GM21423 (cell line): ENCODE data around the gene FRRS1.
"Not testable (repeated sequence)": the region's sequence is repeated elsewhere in the genome, so short reads cannot be mapped to it uniquely, and the experiment has no call there.

Source experiments
- ATAC-seq: cut with Tn5 transposase; IDR thresholded peaks from one replicate; pipeline ENCODE4 v1.9.1; 2021; ENCODE audit warnings: mild to moderate bottlenecking, moderate library complexity; ENCODE audit not compliant: unreplicated experiment

The FRRS1 gene, protein sequence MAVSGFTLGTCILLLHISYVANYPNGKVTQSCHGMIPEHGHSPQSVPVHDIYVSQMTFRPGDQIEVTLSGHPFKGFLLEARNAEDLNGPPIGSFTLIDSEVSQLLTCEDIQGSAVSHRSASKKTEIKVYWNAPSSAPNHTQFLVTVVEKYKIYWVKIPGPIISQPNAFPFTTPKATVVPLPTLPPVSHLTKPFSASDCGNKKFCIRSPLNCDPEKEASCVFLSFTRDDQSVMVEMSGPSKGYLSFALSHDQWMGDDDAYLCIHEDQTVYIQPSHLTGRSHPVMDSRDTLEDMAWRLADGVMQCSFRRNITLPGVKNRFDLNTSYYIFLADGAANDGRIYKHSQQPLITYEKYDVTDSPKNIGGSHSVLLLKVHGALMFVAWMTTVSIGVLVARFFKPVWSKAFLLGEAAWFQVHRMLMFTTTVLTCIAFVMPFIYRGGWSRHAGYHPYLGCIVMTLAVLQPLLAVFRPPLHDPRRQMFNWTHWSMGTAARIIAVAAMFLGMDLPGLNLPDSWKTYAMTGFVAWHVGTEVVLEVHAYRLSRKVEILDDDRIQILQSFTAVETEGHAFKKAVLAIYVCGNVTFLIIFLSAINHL

DNA sequence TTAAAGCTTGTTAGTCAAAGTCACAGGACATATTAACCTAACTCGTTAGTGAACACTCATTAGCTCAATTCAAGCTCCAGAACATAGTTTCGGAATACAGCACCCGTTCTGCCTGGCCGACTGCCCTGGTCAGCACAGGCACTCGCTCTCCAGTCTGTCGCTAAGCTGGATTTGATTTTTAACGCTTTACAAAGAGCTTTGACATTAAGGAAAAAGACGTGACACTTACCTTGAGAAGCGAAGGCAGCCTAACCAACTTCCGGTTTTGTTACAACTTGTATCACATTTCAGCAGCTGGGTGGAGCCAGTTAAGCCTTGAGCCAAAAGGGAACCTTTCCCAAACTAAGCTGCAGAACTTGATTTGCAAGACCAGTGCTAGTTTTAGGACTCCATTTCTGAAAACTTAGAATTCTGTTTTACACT, at the start of gene FRRS1:
FRRS1 (minus strand) TSS at position 258 of the 423 bp plus-strand sequence. CDS start 17,867 bp downstream, outside the sequence.
- ATAC-seq = peak; percentile 93

- ATAC-seq = no peak
Measured at GRCh38 chr1:99814373-99814900, 48.0 kb upstream of the FRRS1 start.

GRCh38 chr1:99811747-99812146, 45.3 kb upstream of the FRRS1 start:
- ATAC-seq = no peak

DNA sequence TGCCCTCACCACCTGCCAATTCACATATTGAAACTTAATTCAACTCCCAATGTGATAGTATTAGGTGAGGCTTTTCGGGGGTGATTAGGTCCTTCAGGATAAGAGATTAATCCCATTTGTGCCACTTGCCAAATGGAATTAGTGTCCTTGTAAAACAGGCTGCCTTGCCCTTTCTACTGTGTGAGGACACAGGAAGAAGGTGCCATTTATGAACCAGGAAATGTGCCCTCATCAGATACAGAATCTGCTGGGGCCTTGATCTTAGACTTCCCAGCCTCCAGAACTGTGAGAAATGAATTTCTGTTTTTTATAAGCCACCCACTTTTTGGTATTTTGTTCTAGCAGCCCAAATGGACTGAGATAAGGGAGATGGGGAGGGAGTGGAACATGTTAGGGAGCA, 44.6 kb upstream of the FRRS1 start:
- ATAC-seq = no peak

DNA sequence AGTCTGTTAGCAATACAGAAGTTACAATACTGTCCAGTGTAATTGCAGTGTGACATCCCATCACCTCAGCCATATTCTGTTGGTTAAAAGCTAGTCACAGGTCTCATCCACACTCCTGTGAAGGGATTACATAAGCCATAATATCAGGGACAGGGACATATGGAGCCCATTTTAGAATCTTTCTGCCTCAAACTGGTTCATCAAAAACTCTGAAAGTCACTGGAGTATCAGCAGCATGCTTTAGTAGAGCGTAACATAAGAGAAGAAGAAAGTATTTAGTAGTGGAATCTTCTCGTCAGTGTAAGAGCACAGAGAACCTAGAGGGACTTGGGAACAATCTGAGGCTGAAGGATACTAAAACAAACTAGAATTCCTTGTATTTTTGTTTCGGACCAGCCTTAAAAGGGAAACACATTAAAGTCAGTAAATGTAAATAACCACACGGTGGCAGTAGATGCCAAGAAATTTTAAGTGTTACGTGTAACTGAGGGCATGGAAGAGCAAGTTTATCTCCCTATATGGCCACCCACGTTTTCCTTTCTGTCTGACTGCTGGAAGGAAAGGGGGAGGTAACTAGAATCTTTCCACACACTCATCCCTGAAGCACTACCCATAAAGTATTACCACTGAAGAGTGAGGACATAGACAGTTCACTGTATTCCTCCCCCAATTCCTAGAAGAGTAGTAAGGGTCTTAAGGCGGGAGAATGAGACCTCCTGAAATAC, 42.1 kb upstream of the FRRS1 start:
- ATAC-seq = peak; percentile 85

GRCh38 chr1:99806882-99807281, 40.4 kb upstream of the FRRS1 start:
- ATAC-seq = no peak

DNA sequence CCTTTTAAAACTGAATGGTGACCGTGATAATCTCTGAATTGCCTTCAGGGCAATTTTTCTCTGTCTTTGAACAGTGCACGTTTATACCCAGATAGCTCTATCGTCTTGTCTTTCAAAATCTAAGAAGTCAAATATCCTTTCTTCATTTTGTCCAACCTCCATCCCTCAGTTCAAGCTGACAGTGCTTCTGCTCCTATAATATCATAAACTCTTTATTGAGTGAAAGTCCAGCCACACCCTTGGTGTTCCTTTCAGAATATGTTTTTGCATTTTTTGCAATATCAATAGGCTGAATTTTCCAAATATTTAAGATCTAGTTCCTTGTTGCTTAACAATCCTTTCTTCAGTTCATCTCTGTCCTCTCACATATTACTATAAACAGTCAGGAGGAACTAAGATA, 35.1 kb upstream of the FRRS1 start:
- ATAC-seq = no peak

DNA sequence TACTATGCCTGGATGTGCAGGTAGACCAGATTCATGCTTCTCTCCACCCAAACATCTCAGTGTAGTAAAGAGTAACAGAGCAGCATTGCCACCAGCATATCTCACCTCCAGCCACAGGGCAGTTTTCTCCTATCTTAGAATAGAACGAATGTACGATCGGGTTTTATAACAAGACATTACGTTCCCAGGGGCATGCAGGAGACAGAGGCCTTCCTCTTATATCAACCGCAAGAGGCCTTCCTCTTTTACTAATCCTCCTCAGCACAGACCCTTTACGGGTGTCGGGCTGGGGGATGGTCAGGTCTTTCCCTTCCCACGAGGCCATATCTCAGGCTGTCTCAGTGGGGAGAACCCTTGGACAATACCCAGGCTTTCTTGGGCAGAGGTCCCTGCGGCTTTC, 27.4 kb upstream of the FRRS1 start:
- ATAC-seq = not testable (repeated sequence)

DNA sequence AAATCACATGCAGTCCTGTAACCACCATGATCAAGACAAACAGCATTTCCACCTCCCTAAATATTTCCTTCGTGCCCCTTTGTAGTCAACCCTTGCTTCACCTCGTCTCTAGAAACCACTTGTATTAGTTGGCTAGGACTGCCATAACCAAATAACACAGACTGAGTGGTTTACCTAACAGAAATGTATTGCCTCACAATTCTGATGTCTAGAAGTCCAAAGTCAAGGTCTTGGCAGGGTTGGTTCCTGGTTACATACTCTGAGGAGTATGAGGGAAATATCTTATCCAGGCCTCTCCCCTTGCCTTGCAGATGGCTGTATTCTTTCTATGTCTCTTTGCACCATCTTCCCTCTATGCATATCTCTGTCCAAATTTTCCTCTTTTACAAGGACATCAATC, 23.3 kb upstream of the FRRS1 start:
- no peak for ATAC-seq

DNA sequence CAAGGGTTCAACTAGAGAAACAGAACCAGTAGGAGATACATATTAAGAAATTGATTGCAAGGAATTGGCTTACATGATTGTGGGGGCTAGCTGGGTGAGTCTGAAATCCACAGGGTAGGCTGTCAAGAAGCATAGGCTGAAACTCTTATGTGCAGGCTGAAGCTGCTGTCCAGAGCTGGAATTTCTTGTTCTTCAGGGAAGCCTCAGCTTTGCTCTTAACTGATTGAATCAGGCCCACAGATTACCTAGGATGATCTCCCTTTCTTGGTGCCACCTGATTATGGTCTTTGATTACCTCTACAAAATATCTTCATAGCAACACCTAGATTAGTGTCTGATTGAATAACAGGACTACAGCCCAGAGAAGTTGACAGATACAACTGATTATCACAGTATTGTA, 22.5 kb upstream of the FRRS1 start:
- no peak for ATAC-seq

DNA sequence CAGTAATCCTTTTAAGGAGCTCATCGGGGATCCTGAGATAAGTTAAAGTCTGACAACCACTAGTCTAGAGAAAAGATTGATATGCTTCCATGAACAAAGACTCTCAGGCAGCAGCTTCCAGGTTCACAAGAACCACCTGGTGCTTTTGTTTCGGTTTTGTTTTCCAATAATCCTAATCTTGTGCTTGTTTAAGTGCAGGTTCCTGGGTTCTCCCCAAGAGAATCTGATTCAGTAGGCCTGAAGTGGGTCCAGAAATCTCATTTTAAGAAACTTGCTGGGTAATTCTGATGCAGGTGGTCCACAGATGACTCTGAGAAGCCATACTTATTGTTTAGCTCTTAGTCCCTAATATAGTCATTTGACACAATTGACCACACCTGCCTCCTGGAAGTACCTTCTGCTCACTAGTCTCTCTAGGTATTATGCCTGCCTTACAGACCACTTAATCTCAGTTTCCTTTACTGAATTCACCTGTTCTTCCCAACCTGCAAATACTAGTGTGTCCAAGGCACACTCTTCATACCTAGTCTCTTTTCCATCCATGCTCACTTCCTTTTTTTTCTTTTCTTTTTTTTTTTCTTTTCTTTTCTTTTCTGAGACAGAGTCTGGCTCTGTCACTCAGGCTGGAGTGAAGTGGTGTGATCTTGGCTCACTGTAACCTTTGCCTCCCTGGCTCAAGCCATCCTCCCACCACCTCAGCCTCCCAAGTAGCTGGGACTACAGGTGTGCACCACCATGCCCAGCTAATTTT, 20.5 kb upstream of the FRRS1 start:
- peak; percentile 77 for ATAC-seq

GRCh38 chr1:99784809-99785255, 18.4 kb upstream of the FRRS1 start:
- ATAC-seq = no peak

DNA sequence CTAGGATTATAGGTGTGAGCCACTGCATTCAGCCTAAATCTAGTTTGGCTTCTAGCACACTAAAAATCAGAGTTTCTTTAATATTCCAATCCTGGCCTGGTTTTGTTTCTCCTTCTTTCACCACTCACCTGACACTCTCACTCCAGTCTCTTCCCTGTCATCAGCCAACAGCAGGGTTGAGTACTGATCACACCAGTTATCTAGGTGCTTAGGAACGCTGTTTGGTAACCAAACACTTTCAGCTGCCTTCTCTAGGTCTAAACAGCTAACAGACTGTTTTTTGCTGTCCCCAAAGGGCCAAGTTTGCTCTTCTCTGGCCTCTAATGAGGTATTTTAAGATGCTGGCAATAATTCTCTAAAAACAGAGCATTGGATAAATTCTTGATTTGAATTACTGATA, 17.7 kb upstream of the FRRS1 start:
- ATAC-seq = no peak

GRCh38 chr1:99782920-99783319, 16.5 kb upstream of the FRRS1 start:
- no peak for ATAC-seq

DNA sequence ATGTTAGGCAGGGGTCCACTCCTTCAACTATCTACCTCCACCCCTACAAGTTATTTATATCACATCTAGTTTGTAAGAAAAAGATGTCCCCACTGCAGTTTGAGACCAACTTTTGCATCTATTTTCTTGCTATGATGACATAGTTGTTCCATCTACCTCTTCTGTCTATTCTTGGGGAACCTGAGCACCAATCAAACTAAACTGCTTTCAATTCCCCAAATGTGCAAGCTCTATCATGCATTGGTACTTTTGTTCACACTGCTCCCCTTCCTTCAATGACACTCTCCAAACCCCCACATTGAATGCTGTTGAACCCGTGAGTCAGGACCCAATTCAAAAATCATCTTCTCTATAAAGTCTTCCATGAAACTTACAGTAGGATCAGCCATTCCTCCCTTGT, 16.0 kb upstream of the FRRS1 start:
- no peak for ATAC-seq

GRCh38 chr1:99781798-99782197, 15.4 kb upstream of the FRRS1 start:
- no peak for ATAC-seq

GRCh38 chr1:99777752-99778151, 11.3 kb upstream of the FRRS1 start:
- ATAC-seq = no peak

GRCh38 chr1:99776120-99776519, 9.7 kb upstream of the FRRS1 start:
- no peak for ATAC-seq

DNA sequence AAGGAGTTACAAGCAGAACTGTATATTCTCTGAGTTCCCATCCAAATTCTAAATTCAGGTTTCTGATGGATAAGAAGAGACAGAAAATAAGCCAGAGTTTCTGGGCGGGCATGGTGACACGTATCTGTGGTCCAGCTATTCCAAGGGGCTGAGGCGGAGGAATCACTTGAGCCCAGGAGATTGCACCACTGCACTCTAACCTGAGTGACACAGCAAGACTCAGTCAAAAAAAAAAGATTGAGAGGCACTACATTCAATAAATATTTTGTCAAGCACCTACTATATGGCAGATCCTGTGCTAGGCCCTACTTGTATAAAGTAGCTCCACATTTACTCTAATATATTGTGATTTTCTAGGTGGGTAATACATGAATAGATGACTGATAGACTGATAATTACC, 6.4 kb upstream of the FRRS1 start:
- no peak for ATAC-seq

- no peak for ATAC-seq
Measured at GRCh38 chr1:99771513-99771918, 5.1 kb upstream of the FRRS1 start.
